ENCODE results near the gene IQUB.
A peak's percentile ranks its signal among the peaks of the same experiment; 100 is the strongest.
"Not testable (repeated sequence)": the region's sequence is repeated elsewhere in the genome, so short reads cannot be mapped to it uniquely, and the experiment has no call there.

IQUB gene

DNA sequence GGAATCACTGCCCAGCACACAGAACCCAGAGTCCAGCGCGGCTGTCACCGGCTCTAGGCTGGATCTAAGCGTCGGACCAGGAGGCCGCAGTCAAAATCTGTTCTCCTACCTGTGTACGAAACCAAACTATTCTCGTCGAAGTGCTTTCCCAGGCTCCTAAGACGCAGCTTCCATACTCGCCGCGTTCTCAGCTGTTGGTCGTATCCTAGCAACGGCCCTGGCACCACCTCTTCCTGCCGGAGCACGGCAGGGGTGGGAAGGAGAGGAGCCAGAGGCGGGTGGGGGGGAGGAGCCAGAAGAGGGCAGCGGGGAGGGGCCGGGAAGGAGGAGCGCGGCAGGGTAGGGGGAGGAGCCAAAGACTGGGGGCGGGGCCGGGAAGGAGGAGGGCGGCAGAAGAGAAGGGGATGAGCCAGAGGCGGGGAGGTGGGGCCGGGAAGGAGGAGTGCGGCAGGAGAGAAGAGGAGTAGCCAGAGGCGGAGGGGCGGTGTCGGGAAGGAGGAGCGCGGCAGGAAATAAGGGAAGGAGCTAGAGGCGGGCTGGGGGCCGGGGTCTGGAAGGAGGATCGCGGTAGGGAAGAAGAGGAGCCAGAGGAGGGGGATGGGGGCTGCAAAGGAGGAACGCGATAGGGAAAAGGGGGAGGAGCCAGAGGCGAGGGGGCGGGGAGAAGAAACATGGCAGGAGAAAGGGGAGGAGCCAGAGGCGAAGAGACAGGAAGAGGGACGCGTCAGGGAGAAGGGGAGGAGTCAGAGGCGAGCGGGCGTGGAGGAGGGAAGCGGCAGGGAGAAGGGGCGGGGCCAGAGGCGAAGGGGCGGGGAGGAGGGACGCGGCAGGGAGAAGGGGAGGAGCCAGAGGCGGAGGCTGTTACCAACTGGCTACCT lies at the start of gene IQUB:
Gene IQUB, minus strand, starts transcription at position 213 of the 878 bp plus-strand sequence. CDS start 22,255 bp downstream, outside the sequence.
- DNase-seq (ENCODE audit: low read depth, low spot score), result peak; percentile 81

- DNase-seq (ENCODE audit: low read depth, low spot score), result no peak
Measured at GRCh38 chr7:123583821-123584220, 49.4 kb upstream of the IQUB start.

DNA sequence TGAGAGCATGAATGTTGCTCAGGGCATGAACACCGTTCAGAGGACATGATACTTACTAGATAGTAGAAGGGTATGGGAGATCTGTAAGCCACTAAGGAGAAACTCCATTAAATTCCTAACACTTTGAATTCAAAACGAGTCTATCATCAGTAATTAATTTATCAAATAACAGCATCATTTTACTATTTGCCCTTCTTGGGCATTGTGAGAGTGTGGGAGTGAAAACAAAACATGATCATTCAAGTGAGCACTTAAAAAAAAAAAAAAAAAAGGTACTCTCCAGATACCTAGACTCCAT lies 46.7 kb upstream of the IQUB start:
- DNase-seq (ENCODE audit: low read depth, low spot score), result no peak

DNA sequence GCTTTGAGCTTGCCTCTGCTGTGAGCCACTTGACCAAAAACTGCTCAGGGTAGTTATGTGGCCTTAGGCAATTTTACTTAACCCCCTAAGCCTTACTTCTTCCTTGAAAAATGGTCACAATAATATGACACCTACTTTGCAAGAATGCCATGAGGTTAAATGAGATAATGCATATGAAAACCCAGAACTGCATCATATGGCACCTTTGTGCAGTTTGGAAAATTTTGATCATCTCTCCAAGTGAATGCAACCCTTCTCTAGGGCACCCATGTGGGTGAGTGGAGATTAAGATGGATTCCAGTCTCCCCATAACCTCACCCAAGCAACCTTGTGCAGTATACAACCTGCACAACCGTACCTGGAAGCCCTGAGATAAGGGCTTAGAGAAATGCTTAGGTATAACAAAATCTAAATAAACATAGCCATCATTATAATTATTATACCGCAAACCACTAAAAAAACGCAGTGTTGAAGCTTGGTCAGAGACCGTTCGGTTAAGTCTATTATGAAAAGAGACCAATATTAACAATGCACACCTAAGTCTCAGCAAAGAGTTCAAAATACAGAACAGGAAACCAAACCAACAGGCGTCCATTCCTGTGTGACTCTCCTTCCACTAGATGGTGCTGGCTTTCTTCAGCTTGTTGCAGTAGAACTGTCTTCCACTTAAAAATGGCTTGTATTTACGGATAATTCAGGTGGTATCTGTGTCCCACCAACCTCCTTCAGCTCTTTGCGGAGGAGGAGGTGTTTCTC lies 46.2 kb upstream of the IQUB start:
- no peak for DNase-seq (ENCODE audit: low read depth, low spot score)

DNA sequence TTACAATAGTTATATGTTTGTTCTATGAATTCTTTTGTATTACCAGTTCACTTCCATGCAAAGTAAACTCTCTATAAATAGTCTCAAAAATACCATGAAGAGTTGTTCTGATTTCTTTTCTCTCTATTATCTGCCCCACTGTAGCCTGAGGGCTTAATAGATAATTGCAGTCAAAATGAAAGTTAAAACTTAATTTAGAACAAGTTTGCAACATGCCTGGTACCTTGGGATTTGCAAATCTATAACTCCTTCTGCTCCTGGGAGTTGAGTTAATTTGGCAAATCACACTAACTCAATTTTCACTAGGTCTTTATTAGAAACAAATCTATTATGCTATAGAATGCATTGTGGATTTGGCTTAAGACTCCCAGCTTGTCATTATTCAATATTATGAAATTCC lies 45.0 kb upstream of the IQUB start:
- DNase-seq (ENCODE audit: low read depth, low spot score), result no peak

DNA sequence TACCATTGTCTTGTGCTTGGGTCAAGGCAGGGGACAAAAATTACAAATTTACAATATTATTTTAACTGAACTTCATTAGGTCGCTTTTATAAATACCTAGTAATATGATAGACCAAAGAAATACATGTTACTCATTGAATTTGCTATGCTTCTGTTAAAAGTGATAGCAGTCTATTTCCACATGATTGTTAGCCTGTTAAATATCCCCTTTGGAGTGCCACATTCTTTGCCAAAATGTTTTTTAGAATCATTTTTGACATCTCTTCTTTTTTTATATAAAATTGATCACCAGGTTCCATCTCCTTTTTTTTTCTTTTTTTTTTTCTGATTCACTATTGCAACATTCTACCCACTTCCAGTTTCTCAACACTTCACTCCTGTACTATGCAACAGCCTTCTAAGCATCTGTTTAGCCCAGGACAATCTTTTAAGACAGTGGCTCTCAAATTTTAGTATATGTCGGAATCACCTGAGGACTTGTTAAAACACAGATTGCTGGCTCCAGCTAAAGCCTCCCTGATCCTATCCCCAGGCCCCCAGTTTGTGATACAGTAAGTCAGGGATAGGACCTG lies 39.6 kb upstream of the IQUB start:
- no peak for DNase-seq (ENCODE audit: low read depth, low spot score)

DNA sequence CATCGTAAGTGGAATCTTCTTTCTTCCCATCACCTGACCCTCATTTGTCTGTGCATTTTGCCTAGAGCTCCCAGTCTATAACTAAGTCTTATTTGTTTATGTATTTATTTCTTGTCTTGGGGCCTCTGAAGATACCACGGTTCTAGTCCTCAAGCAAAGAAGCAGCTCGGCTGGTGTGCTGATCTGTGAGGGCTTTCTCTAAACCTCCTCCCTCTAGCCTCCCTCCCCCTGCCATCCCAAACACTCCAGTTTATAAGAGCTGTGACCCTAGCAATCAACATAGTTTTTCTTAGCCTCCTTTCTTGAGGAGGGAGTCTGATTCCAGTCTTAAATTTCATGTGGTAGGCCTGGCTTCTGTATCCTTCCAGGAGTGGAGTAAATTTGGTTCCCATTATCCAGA lies 38.9 kb upstream of the IQUB start:
- no peak for DNase-seq (ENCODE audit: low read depth, low spot score)

- DNase-seq (ENCODE audit: low read depth, low spot score), result no peak
Measured at GRCh38 chr7:123571684-123572083, 37.3 kb upstream of the IQUB start.

GRCh38 chr7:123571187-123571586 lies 36.8 kb upstream of the IQUB start:
- DNase-seq (ENCODE audit: low read depth, low spot score), result no peak

GRCh38 chr7:123570390-123571182 lies 36.2 kb upstream of the IQUB start:
- no peak for DNase-seq (ENCODE audit: low read depth, low spot score)

- DNase-seq (ENCODE audit: low read depth, low spot score), result no peak
Measured at GRCh38 chr7:123569352-123570010, 35.1 kb upstream of the IQUB start.

DNA sequence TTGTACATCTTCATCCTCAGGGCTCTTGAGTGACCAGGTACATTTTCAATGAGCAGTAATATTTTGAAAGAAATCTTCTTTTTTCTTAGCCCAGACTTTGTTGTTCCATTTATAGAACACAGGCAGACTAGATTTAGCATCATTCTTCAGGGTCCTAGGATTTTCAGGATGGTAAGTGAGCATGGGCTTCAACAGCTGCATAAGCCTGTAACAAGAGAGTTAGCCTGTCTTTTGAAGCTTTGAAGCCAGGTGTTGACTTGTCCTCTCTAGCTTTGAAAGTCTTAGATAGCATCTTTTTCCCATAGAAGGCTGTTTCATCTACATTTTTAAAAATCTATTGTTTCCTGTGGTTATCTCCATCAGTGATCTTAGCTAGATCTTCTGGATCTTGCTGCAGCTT lies 27.7 kb upstream of the IQUB start:
- no peak for DNase-seq (ENCODE audit: low read depth, low spot score)

DNA sequence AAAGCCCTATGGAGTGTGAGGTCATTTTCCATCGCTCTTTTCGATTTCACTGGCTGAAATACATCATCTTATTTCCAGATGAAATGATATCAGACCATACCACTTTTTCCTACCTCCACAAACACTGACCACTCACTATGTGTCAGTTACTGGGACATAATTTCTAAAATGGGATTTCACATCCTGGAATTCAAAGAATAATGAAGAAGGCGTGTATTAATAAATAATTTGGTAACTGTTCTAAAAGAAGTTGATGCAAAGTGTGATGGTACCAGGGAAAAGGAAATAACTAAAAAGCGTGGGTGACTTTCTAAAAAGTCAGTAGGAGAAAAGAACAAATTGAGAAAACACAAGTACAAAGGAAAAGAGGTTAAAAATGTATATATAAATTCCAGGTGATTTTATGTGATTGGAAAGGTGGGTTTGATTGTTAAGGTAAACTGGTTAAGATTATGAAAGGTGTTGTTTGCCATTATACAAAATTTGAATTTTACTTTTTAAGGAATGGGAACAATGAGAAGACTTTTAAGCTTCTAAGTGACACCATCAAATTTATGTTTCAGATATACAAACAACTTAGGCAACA lies 24.0 kb upstream of the IQUB start:
- no peak for DNase-seq (ENCODE audit: low read depth, low spot score)

GRCh38 chr7:123557398-123558288 lies 23.2 kb upstream of the IQUB start, which contains the start of gene NDUFA5:
Gene NDUFA5, minus strand, starts transcription at chr7:123557818. Its CDS starts 23 bp downstream, at chr7:123557795.
- peak; percentile 99 for DNase-seq (ENCODE audit: low read depth, low spot score)

- no peak for DNase-seq (ENCODE audit: low read depth, low spot score)
Measured at GRCh38 chr7:123557016-123557397, 22.6 kb upstream of the IQUB start.

DNA sequence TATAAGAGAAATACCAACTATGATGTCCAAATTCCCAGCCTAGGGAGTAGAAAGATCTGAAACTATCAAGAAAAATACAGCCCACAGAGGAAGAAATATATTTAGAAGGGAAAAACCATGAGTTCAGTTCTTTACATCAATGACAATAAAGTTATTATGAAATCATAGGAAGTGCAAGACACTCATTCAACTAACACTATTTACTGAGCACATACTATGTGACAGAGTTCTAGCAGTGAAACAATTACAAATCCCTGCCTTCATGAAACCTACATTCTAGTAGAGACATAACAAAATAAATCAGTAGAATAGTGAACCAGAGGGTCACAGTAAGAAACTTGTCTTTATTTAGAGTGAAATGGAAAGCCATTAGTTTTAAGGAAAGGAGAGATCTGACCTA lies 21.1 kb upstream of the IQUB start:
- DNase-seq (ENCODE audit: low read depth, low spot score), result no peak

DNA sequence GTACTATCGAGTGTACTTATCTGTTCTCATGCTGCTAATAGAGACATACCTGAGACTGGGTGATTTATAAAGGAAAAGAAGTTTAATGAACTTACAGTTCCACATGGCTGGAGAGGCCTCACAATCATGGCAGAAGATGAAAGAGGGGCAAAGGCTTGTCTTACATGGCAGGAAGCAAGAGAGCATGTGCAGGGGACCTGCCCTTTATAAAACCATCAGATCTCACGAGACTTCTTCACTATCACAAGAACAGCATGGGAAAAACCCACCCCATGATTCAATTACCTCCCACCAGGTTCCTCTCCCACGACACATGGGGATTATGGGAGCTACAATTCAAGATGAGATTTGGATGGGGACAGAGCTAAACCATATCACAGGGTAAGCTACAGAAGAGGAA lies 18.8 kb upstream of the IQUB start:
- no peak for DNase-seq (ENCODE audit: low read depth, low spot score)

- DNase-seq (ENCODE audit: low read depth, low spot score), result no peak
Measured at GRCh38 chr7:123552641-123553040, 18.2 kb upstream of the IQUB start.

GRCh38 chr7:123552134-123552533 lies 17.7 kb upstream of the IQUB start:
- DNase-seq (ENCODE audit: low read depth, low spot score), result not testable (repeated sequence)

DNA sequence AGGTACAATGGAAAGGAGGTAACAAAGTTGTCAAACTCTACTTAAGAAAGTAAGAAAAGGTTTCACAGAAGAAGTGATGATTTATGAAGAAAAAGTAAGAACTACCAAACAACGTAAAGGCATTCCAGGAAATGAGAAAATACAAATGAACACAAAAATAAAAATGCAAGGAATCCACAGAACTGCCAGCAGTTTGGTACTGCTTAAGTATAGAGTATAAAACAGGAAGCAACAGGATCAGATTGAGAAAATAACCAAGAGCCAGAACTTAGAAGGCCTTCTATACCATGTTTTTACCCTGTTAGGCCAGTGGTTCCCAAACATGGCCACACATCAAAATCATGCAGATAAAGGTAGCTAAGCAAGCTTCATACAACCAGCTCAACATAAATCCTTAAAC lies 14.0 kb upstream of the IQUB start:
- no peak for DNase-seq (ENCODE audit: low read depth, low spot score)

All from activated CD4-positive, CD25-positive, alpha-beta regulatory T cell treated with anti-CD3 and anti-CD28 coated beads, Interleukin-2, amount 50 U/mL, for 16 hours (primary cell).